ENCODE measurements around the gene FSTL4.

Gene FSTL4

GRCh38 chr5:133406977-133407632, 205.2 kb downstream of the FSTL4 start:
- no peak for DNase-seq
- H3K4me3 Mint-ChIP-seq = no peak overlapping the region
- H3K4me1 Mint-ChIP-seq (ENCODE audit: low read depth) = no peaks in the 10 kb centered on the region
- no peaks in the 10 kb centered on the region for H3K9me3 Mint-ChIP-seq
- H3K27ac Mint-ChIP-seq = no peak overlapping the region
- no peaks in the 10 kb centered on the region for H3K36me3 Mint-ChIP-seq (ENCODE audit: low read depth)
- peaks cover 5% of the 10 kb centered on the region for H3K27me3 Mint-ChIP-seq

GRCh38 chr5:133406208-133406976, 205.9 kb downstream of the FSTL4 start:
- no peak for DNase-seq
- Mint-ChIP-seq H3K4me1 (ENCODE audit: low read depth) (no peaks in the 10 kb centered on the region), H3K27ac (no peak overlapping the region), H3K36me3 (ENCODE audit: low read depth) (no peaks in the 10 kb centered on the region), H3K9me3 (no peaks in the 10 kb centered on the region), H3K4me3 (no peak overlapping the region), H3K27me3 (peaks cover 8% of the 10 kb centered on the region)

- Mint-ChIP-seq H3K4me3 (no peak overlapping the region), H3K27me3 (peaks cover 7% of the 10 kb centered on the region), H3K4me1 (ENCODE audit: low read depth) (no peaks in the 10 kb centered on the region), H3K9me3 (no peaks in the 10 kb centered on the region), H3K27ac (no peak overlapping the region), H3K36me3 (ENCODE audit: low read depth) (no peaks in the 10 kb centered on the region)
- DNase-seq = peak; percentile 3
Observed at GRCh38 chr5:133405275-133406034, 206.9 kb downstream of the FSTL4 start.

GRCh38 chr5:133404724-133405123, 207.6 kb downstream of the FSTL4 start:
- no peaks in the 10 kb centered on the region for H3K9me3 Mint-ChIP-seq
- H3K36me3 Mint-ChIP-seq (ENCODE audit: low read depth) = no peaks in the 10 kb centered on the region
- DNase-seq = peak; percentile 8

GRCh38 chr5:133403741-133404364, 208.5 kb downstream of the FSTL4 start:
- no peak overlapping the region for H3K4me3 Mint-ChIP-seq
- no peak overlapping the region for H3K27ac Mint-ChIP-seq
- H3K9me3 Mint-ChIP-seq = no peaks in the 10 kb centered on the region

More at GRCh38 chr5:133404724-133405123, 207.6 kb downstream of the FSTL4 start:
- peaks cover 1% of the 10 kb centered on the region for H3K4me1 Mint-ChIP-seq (ENCODE audit: low read depth)
- no peak overlapping the region for H3K4me3 Mint-ChIP-seq
- peaks cover 9% of the 10 kb centered on the region for H3K27me3 Mint-ChIP-seq
- no peak overlapping the region for H3K27ac Mint-ChIP-seq

GRCh38 chr5:133402775-133403174, 209.6 kb downstream of the FSTL4 start:
- Mint-ChIP-seq H3K4me3 (no peak overlapping the region), H3K4me1 (ENCODE audit: low read depth) (peaks cover 21% of the 10 kb centered on the region), H3K27ac (no peak overlapping the region), H3K36me3 (ENCODE audit: low read depth) (no peaks in the 10 kb centered on the region), H3K27me3 (peaks cover 9% of the 10 kb centered on the region), H3K9me3 (no peaks in the 10 kb centered on the region)
- DNase-seq = no peak

More at GRCh38 chr5:133403741-133404364, 208.5 kb downstream of the FSTL4 start:
- Mint-ChIP-seq H3K27me3 (peaks cover 9% of the 10 kb centered on the region), H3K36me3 (ENCODE audit: low read depth) (no peaks in the 10 kb centered on the region), H3K4me1 (ENCODE audit: low read depth) (peaks cover 10% of the 10 kb centered on the region)
- DNase-seq = peak; percentile 12

- H3K9me3 Mint-ChIP-seq = no peaks in the 10 kb centered on the region
- H3K27ac Mint-ChIP-seq = no peak overlapping the region
- peaks cover 9% of the 10 kb centered on the region for H3K27me3 Mint-ChIP-seq
- H3K4me3 Mint-ChIP-seq = no peak overlapping the region
- H3K4me1 Mint-ChIP-seq (ENCODE audit: low read depth) = peaks cover 29% of the 10 kb centered on the region
- DNase-seq = peak; percentile 21
- no peaks in the 10 kb centered on the region for H3K36me3 Mint-ChIP-seq (ENCODE audit: low read depth)
Observed at GRCh38 chr5:133401731-133402347, 210.5 kb downstream of the FSTL4 start.

GRCh38 chr5:133400831-133401351, 211.4 kb downstream of the FSTL4 start:
- Mint-ChIP-seq H3K4me3 (no peak overlapping the region), H3K9me3 (no peaks in the 10 kb centered on the region), H3K27ac (no peak overlapping the region), H3K4me1 (ENCODE audit: low read depth) (peaks cover 38% of the 10 kb centered on the region), H3K36me3 (ENCODE audit: low read depth) (no peaks in the 10 kb centered on the region), H3K27me3 (peaks cover 9% of the 10 kb centered on the region)
- peak; percentile 20 for DNase-seq

- H3K27me3 Mint-ChIP-seq = peaks cover 12% of the 10 kb centered on the region
- no peaks in the 10 kb centered on the region for H3K36me3 Mint-ChIP-seq (ENCODE audit: low read depth)
- no peak for DNase-seq
- H3K27ac Mint-ChIP-seq = no peak overlapping the region
- H3K9me3 Mint-ChIP-seq = no peaks in the 10 kb centered on the region
- peaks cover 38% of the 10 kb centered on the region for H3K4me1 Mint-ChIP-seq (ENCODE audit: low read depth)
- no peak overlapping the region for H3K4me3 Mint-ChIP-seq
Observed at GRCh38 chr5:133400120-133400519, 212.2 kb downstream of the FSTL4 start.

GRCh38 chr5:133399247-133399891, 213.0 kb downstream of the FSTL4 start:
- Mint-ChIP-seq H3K36me3 (ENCODE audit: low read depth) (no peaks in the 10 kb centered on the region), H3K4me3 (no peak overlapping the region), H3K27ac (no peak overlapping the region), H3K4me1 (ENCODE audit: low read depth) (peaks cover 38% of the 10 kb centered on the region), H3K9me3 (no peaks in the 10 kb centered on the region), H3K27me3 (peaks cover 12% of the 10 kb centered on the region)
- DNase-seq = peak; percentile 16

GRCh38 chr5:133398646-133399101, 213.7 kb downstream of the FSTL4 start:
- no peak overlapping the region for H3K4me3 Mint-ChIP-seq
- no peaks in the 10 kb centered on the region for H3K36me3 Mint-ChIP-seq (ENCODE audit: low read depth)
- H3K4me1 Mint-ChIP-seq (ENCODE audit: low read depth) = peaks cover 38% of the 10 kb centered on the region
- no peaks in the 10 kb centered on the region for H3K9me3 Mint-ChIP-seq
- peak overlapping the region; percentile 16 for H3K27ac Mint-ChIP-seq
- H3K27me3 Mint-ChIP-seq = peaks cover 12% of the 10 kb centered on the region
- peak; percentile 50 for DNase-seq

GRCh38 chr5:133397990-133398645, 214.2 kb downstream of the FSTL4 start:
- Mint-ChIP-seq H3K4me1 (ENCODE audit: low read depth) (peaks cover 38% of the 10 kb centered on the region), H3K9me3 (no peaks in the 10 kb centered on the region), H3K27me3 (peaks cover 12% of the 10 kb centered on the region), H3K4me3 (no peak overlapping the region), H3K36me3 (ENCODE audit: low read depth) (no peaks in the 10 kb centered on the region), H3K27ac (no peak overlapping the region)
- peak; percentile 17 for DNase-seq

GRCh38 chr5:133397348-133397747, 215.0 kb downstream of the FSTL4 start:
- peak; percentile 23 for DNase-seq
- peaks cover 14% of the 10 kb centered on the region for H3K27me3 Mint-ChIP-seq
- no peaks in the 10 kb centered on the region for H3K9me3 Mint-ChIP-seq
- H3K4me3 Mint-ChIP-seq = no peak overlapping the region
- H3K36me3 Mint-ChIP-seq (ENCODE audit: low read depth) = no peaks in the 10 kb centered on the region
- H3K27ac Mint-ChIP-seq = no peak overlapping the region
- H3K4me1 Mint-ChIP-seq (ENCODE audit: low read depth) = peaks cover 38% of the 10 kb centered on the region

All from activated T-cell treated with anti-CD3 and anti-CD28 coated beads, Interleukin-2, amount 50 U/mL, for 24 hours (primary cell).